ENCODE results near the gene REELD1. TPM values are rescaled to one million over a fixed set of nuclear protein-coding genes. Genes with fewer than 3 reads are reported as not detected.

The REELD1 gene
- total and polyA plus RNA-seq, 9 of the 15 experiments (the other 6 are each of a cell fraction or from before 2014, with no cell fraction given): not detected

DNA sequence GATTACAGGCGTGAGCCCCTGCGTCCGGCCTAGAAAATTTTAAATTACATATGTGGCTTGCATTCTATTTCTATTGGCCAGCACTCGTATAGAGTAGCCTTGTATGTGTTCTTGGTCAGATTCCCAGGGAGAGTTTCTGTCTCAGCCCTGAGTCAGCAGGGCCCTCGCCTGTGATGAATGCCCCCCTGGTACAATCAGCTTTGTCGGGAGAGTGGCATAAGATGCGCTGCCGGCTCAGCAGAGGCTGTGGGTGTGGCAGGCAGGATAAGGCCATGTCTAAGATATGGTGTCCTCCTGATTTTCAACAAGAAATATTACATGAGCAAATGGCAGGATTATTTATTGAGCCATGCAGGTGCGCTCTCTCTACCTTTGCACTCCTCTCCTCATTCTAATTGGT lies 1.6 kb upstream of the REELD1 start:
- ChIA-PET CTCF (ENCODE audit: low intra/inter-chr PET ratio) (no interaction called here), POLR2A (no interaction called here)
- FAIRE-seq (no peak), ATAC-seq (no peak), DNase-seq (ENCODE audit: extremely low read depth in 1 of 4, low spot score in 3 of 4) (no peak)
- no peak overlapping the region for H3K27ac ChIP-seq (ENCODE audit: extremely low read depth, low read depth, low read length)
- H3K27me3 ChIP-seq (ENCODE audit: control insufficient read depth in 2 of 2, insufficient read depth in 2 of 2, low read length in 2 of 2): peaks cover 15 to 27% of the 10 kb centered on the region in 2 experiments; a peak in 4 of 5 replicates
- H3K4me2 ChIP-seq (ENCODE audit: insufficient read depth, low read length): no peak overlapping the region
- no peaks in the 10 kb centered on the region for H3K9me3 ChIP-seq (replicated peaks; ENCODE audit: control insufficient read depth, insufficient read depth, low read depth, low read length)
- H2AFZ ChIP-seq (ENCODE audit: low read depth, low read length): no peak overlapping the region
- H3K4me1 ChIP-seq (replicated peaks in 1 of 2; ENCODE audit: control insufficient read depth in 2 of 2, insufficient read depth in 2 of 2, low read length in 2 of 2): no peaks in the 10 kb centered on the region
- no peak for TF ChIP-seq NR0B1 (IDR thresholded peaks at IDR 0.05; ENCODE audit: partially characterized antibody)
- no peak for TF ChIP-seq LARP7 (IDR thresholded peaks at IDR 0.05)
- TF ChIP-seq, protein P1, sequence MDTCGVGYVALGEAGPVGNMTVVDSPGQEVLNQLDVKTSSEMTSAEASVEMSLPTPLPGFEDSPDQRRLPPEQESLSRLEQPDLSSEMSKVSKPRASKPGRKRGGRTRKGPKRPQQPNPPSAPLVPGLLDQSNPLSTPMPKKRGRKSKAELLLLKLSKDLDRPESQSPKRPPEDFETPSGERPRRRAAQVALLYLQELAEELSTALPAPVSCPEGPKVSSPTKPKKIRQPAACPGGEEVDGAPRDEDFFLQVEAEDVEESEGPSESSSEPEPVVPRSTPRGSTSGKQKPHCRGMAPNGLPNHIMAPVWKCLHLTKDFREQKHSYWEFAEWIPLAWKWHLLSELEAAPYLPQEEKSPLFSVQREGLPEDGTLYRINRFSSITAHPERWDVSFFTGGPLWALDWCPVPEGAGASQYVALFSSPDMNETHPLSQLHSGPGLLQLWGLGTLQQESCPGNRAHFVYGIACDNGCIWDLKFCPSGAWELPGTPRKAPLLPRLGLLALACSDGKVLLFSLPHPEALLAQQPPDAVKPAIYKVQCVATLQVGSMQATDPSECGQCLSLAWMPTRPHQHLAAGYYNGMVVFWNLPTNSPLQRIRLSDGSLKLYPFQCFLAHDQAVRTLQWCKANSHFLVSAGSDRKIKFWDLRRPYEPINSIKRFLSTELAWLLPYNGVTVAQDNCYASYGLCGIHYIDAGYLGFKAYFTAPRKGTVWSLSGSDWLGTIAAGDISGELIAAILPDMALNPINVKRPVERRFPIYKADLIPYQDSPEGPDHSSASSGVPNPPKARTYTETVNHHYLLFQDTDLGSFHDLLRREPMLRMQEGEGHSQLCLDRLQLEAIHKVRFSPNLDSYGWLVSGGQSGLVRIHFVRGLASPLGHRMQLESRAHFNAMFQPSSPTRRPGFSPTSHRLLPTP (IDR thresholded peaks at IDR 0.05; ENCODE audit: borderline replicate concordance, extremely low read depth, insufficient read length): no peak
- TF ChIP-seq ZNF232 (CRISPR knock-in tag; IDR thresholded peaks at IDR 0.05): no peak
- no peak for TF ChIP-seq TARDBP (IDR thresholded peaks at IDR 0.05)
- no peak for TF ChIP-seq HDAC8 (tag; IDR thresholded peaks at IDR 0.05)
- no peak for TF ChIP-seq ZNF274 (IDR thresholded peaks at IDR 0.05; ENCODE audit: borderline replicate concordance, low read depth, low read length)
- TF ChIP-seq MXI1 (IDR thresholded peaks at IDR 0.05; ENCODE audit: low read depth, low read length): no peak
- no peak for TF ChIP-seq CBFA2T2 (conservative IDR thresholded peaks at IDR 0.05)
- no peak for TF ChIP-seq EZH2 (IDR thresholded peaks at IDR 0.05; ENCODE audit: borderline replicate concordance, low read depth, low read length)
- no peak for TF ChIP-seq ZFP91 (CRISPR knock-in tag; IDR thresholded peaks at IDR 0.05)
- no peak for TF ChIP-seq HDAC6 (IDR thresholded peaks at IDR 0.05; ENCODE audit: low read depth, low read length)
- no peak for TF ChIP-seq SRSF1 (IDR thresholded peaks at IDR 0.05; ENCODE audit: low read depth, low read length)
- no peak for TF ChIP-seq POLR2AphosphoS5 (IDR thresholded peaks at IDR 0.05; ENCODE audit: control insufficient read depth, insufficient read depth, low read depth, low read length)
- no peak for TF ChIP-seq MYC (IDR thresholded peaks at IDR 0.05; ENCODE audit: low read depth, low read length)
- TF ChIP-seq MYC (CRISPR knock-in tag; IDR thresholded peaks at IDR 0.05; ENCODE audit: borderline replicate concordance, low read depth): no peak
- TF ChIP-seq MCM5 (IDR thresholded peaks at IDR 0.05; ENCODE audit: low read depth): no peak
- no peak for TF ChIP-seq CBX8 (IDR thresholded peaks at IDR 0.05; ENCODE audit: borderline replicate concordance, extremely low read depth, low read depth, low read length, poor library complexity, severe bottlenecking)
- no peak for TF ChIP-seq HLTF (IDR thresholded peaks at IDR 0.05)
- H3K79me2 ChIP-seq (ENCODE audit: control insufficient read depth, insufficient read depth, low read length): no peaks in the 10 kb centered on the region
- 3% methylated on average over 9 of the region's 9 CpGs for WGBS (ENCODE audit: insufficient coverage, low coverage, missing lambda C conversion rate)
- H3K36me3 ChIP-seq (ENCODE audit: control insufficient read depth, insufficient read depth, low read length): no peaks in the 10 kb centered on the region
- in situ Hi-C loops (cut with MboI) (no loop called here), intact Hi-C loops (cut with micrococcal nuclease) (no loop called here)
- no peak overlapping the region for H3K4me3 ChIP-seq
- no peak overlapping the region for H3K9ac ChIP-seq (ENCODE audit: insufficient read depth in 1 of 2, low read depth in 2 of 2, low read length in 2 of 2)
- no TSS peak for BruUV-seq (replicated peaks)
- H3K9me1 ChIP-seq (ENCODE audit: control insufficient read depth, insufficient read depth, low read length): no peaks in the 10 kb centered on the region
- no peaks in the 10 kb centered on the region for H4K20me1 ChIP-seq (replicated peaks; ENCODE audit: control insufficient read depth, insufficient read depth, low read length)

Data from K562 (cell line).